Measurements from ENCODE around the gene ABHD13.
"Not testable (repeated sequence)": the region's sequence is repeated elsewhere in the genome, so short reads cannot be mapped to it uniquely, and the experiment has no call there.

The ABHD13 gene

DNA sequence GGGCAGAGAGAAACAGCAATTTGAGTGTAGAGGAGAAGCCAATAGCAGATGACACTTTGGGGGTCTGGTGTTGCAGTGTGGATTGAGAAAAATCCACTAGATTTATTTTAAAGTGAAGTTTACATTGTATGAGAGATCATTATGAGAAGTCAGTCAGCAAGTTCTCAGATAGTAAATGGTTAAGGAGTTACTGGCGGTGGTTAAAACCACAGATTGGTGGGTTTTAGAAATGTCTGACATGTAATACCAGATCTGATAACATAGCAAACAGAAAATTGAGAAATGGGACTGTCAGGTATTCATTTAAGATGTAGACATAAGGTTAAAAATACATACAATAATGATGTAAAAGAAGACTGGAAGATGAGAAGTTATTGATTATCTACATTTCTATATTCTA, 7.2 kb downstream of the ABHD13 start:
- peak in 1 of 2 donors; percentile 22 for DNase-seq

- no peak for DNase-seq
Observed at GRCh38 chr13:108226184-108226583, 8.0 kb downstream of the ABHD13 start.

- peak in 1 of 2 donors; percentile 60 for DNase-seq
Observed at GRCh38 chr13:108227651-108228272, 9.6 kb downstream of the ABHD13 start.

- no peak for DNase-seq
Observed at GRCh38 chr13:108230377-108230776, 12.2 kb downstream of the ABHD13 start.

DNA sequence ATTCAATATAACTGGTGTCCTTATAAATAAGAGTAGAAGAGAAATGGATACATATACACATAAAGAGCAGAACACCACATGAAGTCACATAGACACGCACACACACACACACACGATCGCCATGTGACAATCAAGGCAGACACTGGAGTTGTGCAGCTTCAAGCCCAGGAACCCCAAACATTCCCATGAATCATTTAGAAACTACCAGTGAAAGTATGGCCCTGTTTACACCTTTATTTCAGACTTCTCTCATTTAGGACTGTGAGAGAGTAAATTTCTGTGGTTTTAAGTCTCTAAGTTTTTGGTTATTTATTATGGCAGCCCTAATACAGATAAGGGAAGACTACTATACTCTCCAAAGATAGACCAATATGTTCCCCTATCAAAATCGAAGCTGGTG, 31.0 kb downstream of the ABHD13 start:
- DNase-seq: no peak

- no peak for DNase-seq
Observed at GRCh38 chr13:108257248-108257647, 39.1 kb downstream of the ABHD13 start.

- no peak for DNase-seq
Observed at GRCh38 chr13:108263621-108264355, 45.6 kb downstream of the ABHD13 start.

DNA sequence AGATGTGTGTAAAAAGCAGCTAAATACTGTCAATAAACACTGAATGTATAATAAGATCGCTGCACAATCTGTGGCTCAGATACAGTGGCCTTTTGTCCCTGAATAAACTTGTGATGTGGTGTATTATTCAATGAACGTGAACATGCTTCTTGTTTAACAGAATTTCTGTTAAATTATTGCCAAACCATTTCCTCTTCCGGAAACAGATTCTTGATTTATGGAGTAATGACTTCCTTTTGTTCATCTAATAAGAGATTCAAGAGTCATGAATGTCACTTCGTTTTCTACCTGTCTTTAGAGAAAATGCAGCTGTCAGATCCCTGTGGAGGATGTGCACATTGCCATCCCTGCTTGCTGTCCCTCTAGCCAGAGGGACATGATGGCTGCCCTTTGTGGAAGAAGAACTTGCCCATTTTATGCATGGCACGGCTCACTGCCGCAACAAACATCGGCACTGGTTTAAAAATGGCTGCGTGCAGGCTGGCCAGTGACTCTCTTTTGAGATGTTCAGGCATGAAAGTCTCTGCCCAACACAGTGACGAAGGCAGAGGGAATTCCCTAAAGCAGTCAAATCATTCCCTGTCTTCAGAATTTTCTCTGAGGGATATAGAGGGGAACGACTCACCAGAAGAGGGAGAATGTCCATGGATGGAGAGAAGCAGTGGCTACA, 48.3 kb downstream of the ABHD13 start:
- DNase-seq: no peak

GRCh38 chr13:108267347-108267746, 49.2 kb downstream of the ABHD13 start:
- DNase-seq: peak in 1 of 2 donors; percentile 18

- DNase-seq: not testable (repeated sequence)
Observed at GRCh38 chr13:108267855-108268254, 49.7 kb downstream of the ABHD13 start.

- DNase-seq: no peak
Observed at GRCh38 chr13:108268466-108269112, 50.4 kb downstream of the ABHD13 start.

GRCh38 chr13:108269601-108270328, 51.6 kb downstream of the ABHD13 start, which contains the start of gene TNFSF13B:
TNFSF13B (plus strand) TSS chr13:108269718; CDS start chr13:108269896, 178 bp downstream.
- DNase-seq: peak; percentile 40 to 48

GRCh38 chr13:108270442-108270841, 52.2 kb downstream of the ABHD13 start:
- peak in 1 of 2 donors; percentile 8 for DNase-seq

DNA sequence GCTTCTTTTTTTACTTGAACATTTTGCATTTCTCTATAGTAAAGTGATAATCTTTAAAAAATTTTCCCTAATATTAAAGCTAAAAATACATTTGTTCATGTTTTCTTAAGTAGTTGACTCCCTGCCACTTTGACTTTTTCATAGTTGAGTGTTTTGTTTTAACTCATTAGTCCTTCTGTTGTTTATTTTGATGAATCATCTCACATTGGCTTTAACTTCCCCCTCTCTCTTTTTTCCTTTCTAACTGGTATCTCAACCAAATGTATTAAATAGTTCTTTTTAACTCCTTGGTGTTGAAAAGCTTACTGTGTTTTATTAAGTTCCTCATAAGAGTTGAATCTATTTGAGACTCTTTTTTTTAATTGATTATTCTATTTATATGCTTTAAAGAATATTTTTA, 54.1 kb downstream of the ABHD13 start:
- no peak for DNase-seq

GRCh38 chr13:108273429-108274118, 55.4 kb downstream of the ABHD13 start:
- no peak for DNase-seq

GRCh38 chr13:108274718-108275117, 56.5 kb downstream of the ABHD13 start:
- no peak for DNase-seq

GRCh38 chr13:108276060-108276459, 57.9 kb downstream of the ABHD13 start:
- DNase-seq: no peak

DNA sequence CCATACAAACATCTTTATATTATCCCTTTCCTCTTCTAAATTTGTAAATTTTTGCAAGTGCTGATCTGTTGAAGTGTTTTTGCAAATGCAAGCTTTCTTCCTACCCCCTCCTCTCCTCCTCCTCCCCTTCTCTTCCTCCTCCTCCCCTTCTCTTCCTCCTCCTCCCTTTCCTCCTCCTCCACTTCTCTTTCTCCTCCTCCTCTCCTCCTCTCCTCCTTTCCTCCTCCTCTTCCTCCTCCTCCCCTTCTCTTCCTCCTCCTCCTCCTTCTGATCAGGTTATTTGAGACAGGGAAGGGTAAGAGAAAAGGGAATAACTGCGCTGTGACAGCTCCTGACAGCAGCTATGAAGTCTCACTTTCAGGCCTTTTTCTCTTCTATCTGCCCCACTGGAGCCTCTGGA, 60.3 kb downstream of the ABHD13 start:
- no peak for DNase-seq

DNA sequence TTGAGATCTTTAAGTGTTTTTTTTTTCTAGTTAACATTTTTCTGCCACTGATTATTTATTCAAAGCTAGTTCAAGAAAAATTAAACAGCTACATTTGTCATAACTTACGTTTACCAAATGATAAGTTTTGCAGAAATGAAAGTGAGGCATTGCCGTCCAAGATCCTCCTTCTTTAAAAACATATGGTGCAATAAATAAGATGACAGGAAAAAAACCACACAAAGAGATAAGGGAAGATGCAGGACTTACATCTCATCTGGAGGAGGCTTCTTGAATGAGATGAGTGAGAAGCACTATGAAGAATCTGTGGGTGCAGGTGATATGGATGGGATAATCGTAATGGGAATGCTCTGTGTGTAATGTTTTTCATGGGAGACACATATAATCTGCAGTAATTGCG, 63.7 kb downstream of the ABHD13 start:
- no peak for DNase-seq

DNA sequence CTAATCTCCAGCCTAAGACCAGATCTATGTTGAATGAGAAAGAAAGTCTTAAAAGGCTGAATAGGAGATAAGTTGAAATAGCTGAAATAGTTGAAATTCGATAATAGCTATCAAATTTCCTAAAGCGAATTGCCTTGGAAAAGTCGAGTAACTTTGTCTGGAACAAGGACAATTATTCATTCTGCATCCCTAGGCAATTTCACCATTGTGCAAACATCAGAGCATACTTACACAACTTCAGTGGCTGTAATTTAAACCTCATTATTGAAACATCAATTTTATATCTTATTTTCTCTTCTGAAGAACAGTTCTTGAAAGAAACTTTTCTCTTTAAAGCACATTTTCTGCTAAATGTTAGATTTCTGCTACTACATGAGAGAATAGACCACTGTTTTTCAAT, 64.9 kb downstream of the ABHD13 start:
- no peak for DNase-seq

Measured in CD4-positive, alpha-beta T cell treated with Interleukin-1 beta for 1 hour (primary cell).